Naive thymus-derived CD4-positive, alpha-beta T cell (primary cell): ENCODE measurements around the gene LTBP2. TPM values are rescaled to one million over a fixed set of nuclear protein-coding genes. Genes with fewer than 3 reads are reported as not detected.

ENCODE experiments used
- ATAC-seq: fragments of 150-1000 bp; cut with Tn5 transposase; 2 replicates; pipeline ENCODE4 v1.10.0; 2021; ENCODE audit warnings: mild to moderate bottlenecking, moderate library complexity
- CTCF ChIA-PET: fragments of 350-600 bp; sonication (Branson Sonifier 250); formaldehyde crosslinking; loops from one replicate; lab custom pipeline; 2021; ENCODE audit warnings: antibody characterized with exemption; lab: Charles Lee
- POLR2A ChIA-PET: fragments of 350-600 bp; sonication (Branson Sonifier 250); formaldehyde crosslinking; loops from one replicate; lab custom pipeline; 2021; ENCODE audit warnings: antibody characterized with exemption, inconsistent platforms; lab: Charles Lee
- DNase-seq, 9 donors: peaks; one replicate each; pipeline versions ENCODE4 v3.0.0 to v3.0.0-alpha.2; 2020 to 2022; ENCODE audit warnings: mixed read lengths in 1 of 9
- H3K27ac ChIP-seq: one replicate; pipeline ENCODE4 v1.7.0; 2013; ENCODE audit warnings: mild to moderate bottlenecking, low read depth, low read length, moderate library complexity
- H3K27me3 ChIP-seq, 2 donors: one replicate each; pipeline ENCODE4 v1.7.0; 2013; ENCODE audit warnings: low read length in 2 of 2, mild to moderate bottlenecking in 2 of 2, moderate library complexity in 2 of 2; ENCODE audit not compliant: control insufficient read depth in 2 of 2, insufficient read depth in 2 of 2
- H3K36me3 ChIP-seq, 3 experiments: 1 replicate in 2 of 3; 2 replicates in 1 of 3; pipeline ENCODE4 v1.7.0; 2013; ENCODE audit warnings: low read length in 3 of 3, mild to moderate bottlenecking in 3 of 3, moderate library complexity in 1 of 3; ENCODE audit not compliant: insufficient read depth in 3 of 3, control insufficient read depth in 2 of 3
- H3K4me1 ChIP-seq, 2 donors: one replicate each; pipeline ENCODE4 v1.7.0; 2013; ENCODE audit warnings: low read length in 2 of 2, mild to moderate bottlenecking in 2 of 2, moderate library complexity in 1 of 2; ENCODE audit not compliant: control insufficient read depth in 2 of 2, insufficient read depth in 2 of 2
- H3K4me3 ChIP-seq: 2 replicates; pipeline ENCODE4 v1.7.0; 2013; ENCODE audit warnings: mild to moderate bottlenecking, low read length
- H3K9me3 ChIP-seq, 3 experiments: 1 replicate in 2 of 3; 2 replicates in 1 of 3; pipeline ENCODE4 v1.7.0; 2013; ENCODE audit warnings: low read length in 3 of 3; ENCODE audit not compliant: control insufficient read depth in 2 of 3
- H3K27ac Mint-ChIP-seq, 9 donors: one replicate each; pipeline ENCODE4 v1.8.0; 2020 to 2022; ENCODE audit warnings: mixed read lengths in 9 of 9, mild to moderate bottlenecking in 8 of 9, moderate library complexity in 5 of 9, inconsistent platforms in 2 of 9
- H3K27me3 Mint-ChIP-seq, 5 donors: one replicate each; pipeline ENCODE4 v1.8.0; 2021 to 2022; ENCODE audit warnings: mixed read lengths in 5 of 5, mild to moderate bottlenecking in 1 of 5
- H3K36me3 Mint-ChIP-seq, 5 donors: one replicate each; pipeline ENCODE4 v1.8.0; 2020 to 2022; ENCODE audit warnings: mixed read lengths in 5 of 5, mild to moderate bottlenecking in 3 of 5, inconsistent platforms in 1 of 5
- H3K4me1 Mint-ChIP-seq, 7 donors: one replicate each; pipeline ENCODE4 v1.8.0; 2020 to 2022; ENCODE audit warnings: mixed read lengths in 7 of 7, mild to moderate bottlenecking in 3 of 7, inconsistent platforms in 1 of 7
- H3K4me3 Mint-ChIP-seq, 10 donors: one replicate each; pipeline ENCODE4 v1.8.0; 2020 to 2022; ENCODE audit warnings: mild to moderate bottlenecking in 10 of 10, mixed read lengths in 10 of 10, moderate library complexity in 6 of 10, inconsistent platforms in 2 of 10
- H3K9me3 Mint-ChIP-seq, 11 donors: one replicate each; pipeline ENCODE4 v1.8.0; 2020 to 2022; ENCODE audit warnings: mixed read lengths in 11 of 11, mild to moderate bottlenecking in 4 of 11, inconsistent platforms in 1 of 11, moderate library complexity in 1 of 11
- intact Hi-C, 2 donors: fragments of 100-400 bp; cut with micrococcal nuclease; formaldehyde crosslinking; loops; one replicate each; pipeline ENCODE4 v1.15.1; 2023
- polyA plus RNA-seq, 2 donors: library from polyadenylated mRNA; unstranded; fragments of 300-500 nt; fragmentation: Illumina TruSeq; gene quantifications; one replicate each; pipeline ENCODE4 v1.2.3, GENCODE V29; 2021
- total RNA-seq, 6 experiments: library from RNA in 5 of 6; stranded (reverse) in 5 of 6; gene quantifications; 1 replicate in 5 of 6; 2 replicates in 1 of 6; pipeline ENCODE4 v1.2.3 and lab custom pipeline; 2021 to 2026

The LTBP2 gene
- total and polyA plus RNA-seq, 7 experiments from 2014 or later = 0.07 to 1.1 (median 0.27) TPM

DNA sequence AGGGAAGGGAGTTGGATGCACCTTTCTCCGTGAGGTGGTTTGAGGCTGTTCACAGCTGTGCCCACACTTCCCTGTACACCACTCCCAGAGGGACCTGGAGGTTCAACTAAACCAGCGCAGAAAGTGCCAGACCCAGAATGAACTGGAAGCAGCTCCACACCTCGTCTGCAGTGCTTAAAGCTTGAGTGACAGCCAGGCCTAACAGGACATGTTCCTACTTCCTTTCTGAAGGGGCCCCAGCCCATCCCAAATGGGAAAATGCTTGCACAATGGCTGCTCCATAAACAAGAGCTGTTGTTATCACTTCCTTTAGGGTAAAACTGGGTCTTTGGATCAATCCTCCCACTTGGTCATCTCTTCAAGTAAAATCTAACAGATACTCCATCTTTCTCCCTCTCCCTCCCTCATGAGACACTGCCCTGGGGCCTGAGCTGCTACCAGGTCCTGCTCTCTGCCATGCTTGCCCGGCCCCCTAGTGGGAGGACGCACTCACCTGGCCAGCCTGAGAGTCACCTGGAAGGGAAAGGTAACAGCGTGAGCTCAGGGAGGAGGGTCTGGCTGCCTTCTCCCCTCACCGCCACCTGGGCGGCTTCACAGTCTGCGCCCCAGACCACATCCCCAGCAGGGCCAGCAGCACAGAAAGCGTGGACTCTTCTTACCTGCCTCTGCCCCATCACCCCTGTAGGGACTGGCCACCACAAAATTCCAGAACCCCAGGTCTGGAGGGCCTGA, 85.0 kb downstream of the LTBP2 start:
- ATAC-seq = no peak
- CTCF ChIA-PET = no interaction called here
- H3K4me3 ChIP-seq = no peak overlapping the region
- no peak overlapping the region for H3K27ac ChIP-seq
- H3K27ac Mint-ChIP-seq = no peak overlapping the region
- no peak overlapping the region for H3K4me3 Mint-ChIP-seq
- no peaks in the 10 kb centered on the region for H3K4me1 Mint-ChIP-seq
- no peaks in the 10 kb centered on the region for H3K27me3 ChIP-seq
- H3K36me3 Mint-ChIP-seq = no peaks in the 10 kb centered on the region
- intact Hi-C loops = no loop called here
- POLR2A ChIA-PET = interaction anchor here (0.6 kb wide), 1 partner anchor 78 kb away, joined by 4 read pairs; no protein-coding TSS in a partner anchor
- H3K4me1 ChIP-seq = no peaks in the 10 kb centered on the region
- DNase-seq = no peak
- peaks cover 0 to 1% (median 0%) of the 10 kb centered on the region in 11 donors for H3K9me3 Mint-ChIP-seq
- H3K9me3 ChIP-seq = no peaks in the 10 kb centered on the region
- H3K36me3 ChIP-seq = no peaks in the 10 kb centered on the region
- peaks cover 0 to 11% (median 0%) of the 10 kb centered on the region in 5 donors for H3K27me3 Mint-ChIP-seq

DNA sequence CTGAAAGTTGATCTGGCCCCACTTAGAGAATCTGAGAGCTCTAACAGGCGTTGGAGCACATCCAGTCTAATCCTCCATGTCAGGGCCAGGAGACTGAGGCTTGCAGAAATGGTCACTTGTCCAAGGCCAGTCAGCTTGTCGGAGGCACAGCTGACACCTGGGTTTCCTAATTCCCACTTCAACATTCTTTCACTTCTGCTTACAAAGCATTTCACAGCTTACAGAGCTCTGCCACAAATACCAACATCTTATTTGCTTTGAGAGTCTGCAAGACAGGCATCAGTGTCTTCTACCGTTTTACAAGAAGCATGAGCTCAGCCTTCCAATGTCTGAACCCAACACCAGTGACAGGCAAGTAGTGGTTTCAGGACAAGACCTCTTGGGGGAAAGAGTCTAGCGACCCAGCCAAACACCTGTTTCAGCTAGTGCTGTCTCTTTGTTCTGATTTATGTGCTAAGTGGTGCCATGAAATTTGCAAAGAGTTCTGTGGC, 86.6 kb downstream of the LTBP2 start:
- DNase-seq = no peak
- Mint-ChIP-seq H3K36me3 (no peaks in the 10 kb centered on the region), H3K27me3 (peaks cover 0 to 11% (median 0%) of the 10 kb centered on the region in 5 donors), H3K9me3 (peaks cover 0 to 1% (median 0%) of the 10 kb centered on the region in 11 donors), H3K27ac (no peak overlapping the region), H3K4me3 (no peak overlapping the region), H3K4me1 (no peaks in the 10 kb centered on the region)
- no peak for ATAC-seq
- Histone ChIP-seq H3K4me1 (no peaks in the 10 kb centered on the region), H3K27me3 (no peaks in the 10 kb centered on the region), H3K36me3 (no peaks in the 10 kb centered on the region), H3K27ac (no peak overlapping the region), H3K4me3 (no peak overlapping the region), H3K9me3 (no peaks in the 10 kb centered on the region)
- ChIA-PET POLR2A (interaction anchor here (0.6 kb wide), 1 partner anchor 575 kb away, joined by 4 read pairs; no protein-coding TSS in a partner anchor), CTCF (no interaction called here)
- intact Hi-C loops = no loop called here

DNA sequence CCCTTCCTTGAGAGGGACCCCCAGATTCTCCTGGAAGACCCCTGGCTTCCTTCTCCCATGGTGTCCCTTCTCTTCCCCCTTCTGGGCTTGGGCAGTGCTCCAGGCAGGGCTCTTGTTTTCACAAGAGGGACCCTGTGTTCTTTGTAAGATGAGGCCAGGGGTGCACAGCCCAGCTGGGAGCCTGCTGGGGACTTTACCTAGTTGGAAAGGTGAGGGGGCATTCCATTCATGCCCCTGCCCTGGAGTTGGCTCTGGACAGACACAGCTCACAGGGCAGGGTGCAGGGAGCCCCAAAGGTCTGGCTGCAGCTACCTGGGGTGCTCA, 87.3 kb downstream of the LTBP2 start:
- Mint-ChIP-seq H3K9me3 (peaks cover 0 to 1% (median 0%) of the 10 kb centered on the region in 11 donors), H3K4me1 (no peaks in the 10 kb centered on the region), H3K36me3 (no peaks in the 10 kb centered on the region), H3K27ac (no peak overlapping the region), H3K27me3 (peaks cover 0 to 11% (median 0%) of the 10 kb centered on the region in 5 donors), H3K4me3 (no peak overlapping the region)
- ChIA-PET CTCF (no interaction called here), POLR2A (no interaction called here)
- no peak overlapping the region for H3K4me3 ChIP-seq
- no peaks in the 10 kb centered on the region for H3K27me3 ChIP-seq
- no peaks in the 10 kb centered on the region for H3K4me1 ChIP-seq
- no peak for ATAC-seq
- intact Hi-C loops = no loop called here
- DNase-seq = no peak
- H3K27ac ChIP-seq = no peak overlapping the region
- H3K36me3 ChIP-seq = no peaks in the 10 kb centered on the region
- H3K9me3 ChIP-seq = no peaks in the 10 kb centered on the region

- CTCF ChIA-PET = no interaction called here
- intact Hi-C loops = no loop called here
- POLR2A ChIA-PET = no interaction called here
Measured at GRCh38 chr14:74524076-74524811, 87.8 kb downstream of the LTBP2 start.

DNA sequence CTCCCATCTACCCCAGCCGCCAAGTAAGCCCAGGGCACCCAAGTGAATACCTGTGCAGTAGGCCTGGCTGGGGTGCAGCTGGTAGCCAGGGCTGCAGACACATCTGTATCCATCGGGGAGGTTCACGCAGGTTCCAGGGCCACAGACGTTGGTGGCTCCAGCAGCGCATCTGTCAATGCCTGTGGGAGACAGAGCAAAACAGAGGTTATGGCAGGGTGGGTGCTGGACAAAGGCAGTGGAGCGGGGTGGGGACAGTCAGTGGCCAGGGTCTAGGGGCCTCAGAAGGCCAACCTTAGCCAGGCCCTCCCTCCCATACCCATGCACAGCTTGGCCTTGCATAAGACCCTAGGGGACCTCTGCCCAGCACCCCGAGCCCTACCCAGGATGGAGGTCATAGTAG, 89.3 kb downstream of the LTBP2 start:
- no peaks in the 10 kb centered on the region for H3K4me1 Mint-ChIP-seq
- Histone ChIP-seq H3K27me3 (no peaks in the 10 kb centered on the region), H3K36me3 (no peaks in the 10 kb centered on the region), H3K9me3 (no peaks in the 10 kb centered on the region), H3K4me3 (no peak overlapping the region), H3K27ac (no peak overlapping the region), H3K4me1 (no peaks in the 10 kb centered on the region)
- H3K27me3 Mint-ChIP-seq = peaks cover 0 to 22% (median 4%) of the 10 kb centered on the region in 5 donors
- DNase-seq (no peak), ATAC-seq (no peak)
- ChIA-PET CTCF (no interaction called here), POLR2A (no interaction called here)
- no peak overlapping the region for H3K4me3 Mint-ChIP-seq
- H3K9me3 Mint-ChIP-seq = peaks cover 0 to 1% (median 0%) of the 10 kb centered on the region in 11 donors
- intact Hi-C loops = no loop called here
- no peaks in the 10 kb centered on the region for H3K36me3 Mint-ChIP-seq
- H3K27ac Mint-ChIP-seq = no peak overlapping the region

More at GRCh38 chr14:74524076-74524811, 87.8 kb downstream of the LTBP2 start:
- no peak for DNase-seq
- Mint-ChIP-seq H3K27ac (no peak overlapping the region), H3K9me3 (peaks cover 0 to 1% (median 0%) of the 10 kb centered on the region in 11 donors), H3K4me3 (no peak overlapping the region), H3K4me1 (no peaks in the 10 kb centered on the region), H3K36me3 (no peaks in the 10 kb centered on the region), H3K27me3 (peaks cover 0 to 11% (median 0%) of the 10 kb centered on the region in 5 donors)
- Histone ChIP-seq H3K4me3 (no peak overlapping the region), H3K36me3 (no peaks in the 10 kb centered on the region), H3K4me1 (no peaks in the 10 kb centered on the region), H3K9me3 (no peaks in the 10 kb centered on the region), H3K27ac (no peak overlapping the region), H3K27me3 (no peaks in the 10 kb centered on the region)
- no peak for ATAC-seq

DNA sequence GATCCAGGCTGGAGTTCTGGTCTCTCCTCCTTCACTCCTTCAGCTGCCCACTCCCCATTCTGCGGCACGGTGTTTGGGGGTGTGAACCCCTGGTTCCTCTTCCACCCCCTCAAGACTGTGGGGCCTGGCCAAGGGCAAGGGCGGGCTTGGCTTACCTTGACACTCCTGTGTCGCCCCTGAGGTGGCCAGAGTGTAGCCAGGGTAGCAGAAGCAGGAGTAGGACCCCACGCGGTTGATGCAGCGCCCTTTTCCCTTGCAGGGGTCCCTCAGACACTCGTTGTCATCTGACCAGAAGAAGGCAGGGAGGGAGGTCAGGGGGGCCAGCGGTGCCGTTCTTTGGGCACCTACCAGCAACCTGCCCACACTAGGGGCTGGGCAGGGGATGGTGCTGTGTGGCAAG, 90.3 kb downstream of the LTBP2 start:
- no peaks in the 10 kb centered on the region for H3K36me3 Mint-ChIP-seq
- H3K27me3 ChIP-seq = no peaks in the 10 kb centered on the region
- H3K4me3 Mint-ChIP-seq = no peak overlapping the region
- H3K27ac ChIP-seq = no peak overlapping the region
- no peak overlapping the region for H3K27ac Mint-ChIP-seq
- ATAC-seq (no peak), DNase-seq (no peak)
- POLR2A ChIA-PET = no interaction called here
- CTCF ChIA-PET = no interaction called here
- intact Hi-C loops = no loop called here
- no peaks in the 10 kb centered on the region for H3K36me3 ChIP-seq
- no peaks in the 10 kb centered on the region for H3K9me3 ChIP-seq
- no peaks in the 10 kb centered on the region for H3K4me1 ChIP-seq
- no peaks in the 10 kb centered on the region for H3K4me1 Mint-ChIP-seq
- H3K4me3 ChIP-seq = no peak overlapping the region
- peaks cover 0 to 1% (median 0%) of the 10 kb centered on the region in 11 donors for H3K9me3 Mint-ChIP-seq
- peaks cover 0 to 22% (median 4%) of the 10 kb centered on the region in 5 donors for H3K27me3 Mint-ChIP-seq
